OCI-LY7 (cell line): ENCODE data around the gene ETV3L. TPM values are rescaled to one million over a fixed set of nuclear protein-coding genes. Genes with fewer than 3 reads are reported as not detected.

ENCODE experiments used
- BruUV-seq: library from RNA; stranded (reverse); fragments of 400-500 nt; replicated peaks from 2 replicates; lab custom pipeline; 2021; lab: Mats Ljungman, UMichigan
- CTCF ChIA-PET: fragments of 300-600 bp; sonication (Branson Sonifier 250); formaldehyde crosslinking; loops from one replicate; lab custom pipeline; 2022; ENCODE audit warnings: antibody characterized with exemption; ENCODE audit not compliant: unreplicated experiment; lab: Charles Lee
- POLR2A ChIA-PET: fragments of 300-600 bp; sonication (Branson Sonifier 250); formaldehyde crosslinking; loops from one replicate; lab custom pipeline; 2022; ENCODE audit warnings: antibody characterized with exemption; lab: Charles Lee
- DNase-seq: peaks from one replicate; pipeline ENCODE4 v3.0.0-alpha.2; 2015; ENCODE audit warnings: low spot score
- H2AFZ ChIP-seq: fragments of 200-600 bp; sonication (generic), shearing (Covaris generic); 2 replicates; pipeline ENCODE4 v1.6.1; 2014; ENCODE audit warnings: mild to moderate bottlenecking, antibody characterized with exemption, low read length, moderate library complexity
- H3K27ac ChIP-seq: fragments of 200-600 bp; sonication (generic); 2 replicates; pipeline ENCODE4 v1.5.1; 2014; ENCODE audit warnings: mixed run types, low read depth, mild to moderate bottlenecking, moderate library complexity, low read length, inconsistent platforms; ENCODE audit not compliant: poor library complexity, severe bottlenecking
- H3K36me3 ChIP-seq: fragments of 200-600 bp; sonication (generic); 2 replicates; pipeline ENCODE4 v1.6.1; 2014; ENCODE audit warnings: mild to moderate bottlenecking, antibody characterized with exemption, low read length, moderate library complexity, mixed read lengths; ENCODE audit not compliant: insufficient read depth
- H3K4me1 ChIP-seq: fragments of 200-600 bp; sonication (generic); 2 replicates; pipeline ENCODE4 v1.5.1; 2014; ENCODE audit warnings: mild to moderate bottlenecking, low read length; ENCODE audit not compliant: insufficient read depth, poor library complexity, severe bottlenecking
- H3K4me2 ChIP-seq: fragments of 200-600 bp; sonication (generic); 2 replicates; pipeline ENCODE4 v1.6.1; 2014; ENCODE audit warnings: mild to moderate bottlenecking, low read length
- H3K4me3 ChIP-seq: fragments of 200-600 bp; sonication (generic); 2 replicates; pipeline ENCODE4 v1.5.1; 2014; ENCODE audit warnings: mild to moderate bottlenecking, low read depth, low read length; ENCODE audit not compliant: poor library complexity, severe bottlenecking
- H3K79me2 ChIP-seq: fragments of 200-600 bp; sonication (generic); 2 replicates; pipeline ENCODE4 v1.6.1; 2016; ENCODE audit warnings: low read depth, mild to moderate bottlenecking, low read length, moderate library complexity, mixed read lengths; ENCODE audit not compliant: insufficient read depth
- H3K9me2 ChIP-seq: fragments of 200-600 bp; sonication (generic); 2 replicates; pipeline ENCODE4 v1.6.1; 2016; ENCODE audit warnings: mild to moderate bottlenecking, low read length, mixed read lengths; ENCODE audit not compliant: insufficient read depth
- H3K9me3 ChIP-seq: fragments of 200-600 bp; sonication (generic); 2 replicates; pipeline ENCODE4 v1.6.1; 2014; ENCODE audit warnings: mild to moderate bottlenecking, mixed run types, low read length, mixed read lengths
- H4K20me1 ChIP-seq: fragments of 200-600 bp; sonication (generic); 2 replicates; pipeline ENCODE4 v1.6.1; 2014; ENCODE audit warnings: mild to moderate bottlenecking, antibody characterized with exemption, low read length, moderate library complexity, mixed read lengths; ENCODE audit not compliant: insufficient read depth
- EZH2phosphoT487 ChIP-seq: fragments of 200-600 bp; sonication (generic); IDR thresholded peaks from 2 replicates; pipeline ENCODE4 v1.6.1; 2018; ENCODE audit warnings: low read depth, borderline replicate concordance, mild to moderate bottlenecking, mixed run types, antibody characterized with exemption, low read length, moderate library complexity, mixed read lengths
- intact Hi-C: fragments of 100-400 bp; cut with micrococcal nuclease; formaldehyde crosslinking; loops from one replicate; pipeline ENCODE4 v1.10.0; 2022; ENCODE audit not compliant: unreplicated experiment
- total RNA-seq, 2 experiments: library from RNA; depleted of rRNA in 1 of 2; stranded (reverse); fragments of >200 nt in 1 of 2; shearing (Covaris generic) in 1 of 2; gene quantifications; 2 replicates each; pipeline ENCODE4 v1.2.3, GENCODE V29; 2014 to 2022
- TF ChIP-seq, protein P1 (sequence below): fragments of 200-600 bp; sonication (generic); conservative IDR thresholded peaks from 2 replicates; pipeline ENCODE4 v1.5.1; 2014; ENCODE audit warnings: mild to moderate bottlenecking, antibody characterized with exemption, low read length, moderate library complexity, mixed read lengths

ETV3L gene
- total RNA-seq, 2 experiments from 2014 or later, result not detected

DNA sequence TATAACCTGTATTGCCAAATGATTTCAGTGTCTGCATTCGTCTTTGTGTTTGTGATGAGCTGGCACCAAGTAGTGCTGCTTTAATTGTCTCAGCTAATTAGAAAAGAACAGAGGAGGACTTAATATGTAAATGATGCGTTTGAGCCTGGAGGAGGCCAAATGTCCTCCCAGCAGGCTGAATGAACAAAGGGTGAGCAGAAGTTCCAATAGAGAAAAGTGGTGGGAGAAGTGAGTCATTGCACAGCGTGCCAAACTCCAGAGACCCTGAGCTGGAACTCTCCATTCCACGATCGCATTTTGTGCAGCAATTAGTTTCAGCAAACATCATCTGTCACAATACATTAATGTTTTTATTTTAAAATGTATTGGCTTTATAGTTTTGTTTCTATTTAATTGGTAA is 17.9 kb downstream of the ETV3L start:
- no peaks in the 10 kb centered on the region for H3K9me3 ChIP-seq
- H3K27ac ChIP-seq, result no peak overlapping the region
- H4K20me1 ChIP-seq, result no peaks in the 10 kb centered on the region
- ChIA-PET CTCF (interaction anchor here (1.3 kb wide), 1 partner anchor 75 kb away, joined by 3 read pairs; no protein-coding TSS in a partner anchor), POLR2A (interaction anchor here (0.7 to 1.2 kb wide), 2 partner anchors 9 to 75 kb away, joined by 3 read pairs; no protein-coding TSS in a partner anchor)
- H3K4me1 ChIP-seq, result no peaks in the 10 kb centered on the region
- no peak for DNase-seq
- no peak overlapping the region for H2AFZ ChIP-seq
- BruUV-seq, result no TSS peak
- TF ChIP-seq, protein P1, sequence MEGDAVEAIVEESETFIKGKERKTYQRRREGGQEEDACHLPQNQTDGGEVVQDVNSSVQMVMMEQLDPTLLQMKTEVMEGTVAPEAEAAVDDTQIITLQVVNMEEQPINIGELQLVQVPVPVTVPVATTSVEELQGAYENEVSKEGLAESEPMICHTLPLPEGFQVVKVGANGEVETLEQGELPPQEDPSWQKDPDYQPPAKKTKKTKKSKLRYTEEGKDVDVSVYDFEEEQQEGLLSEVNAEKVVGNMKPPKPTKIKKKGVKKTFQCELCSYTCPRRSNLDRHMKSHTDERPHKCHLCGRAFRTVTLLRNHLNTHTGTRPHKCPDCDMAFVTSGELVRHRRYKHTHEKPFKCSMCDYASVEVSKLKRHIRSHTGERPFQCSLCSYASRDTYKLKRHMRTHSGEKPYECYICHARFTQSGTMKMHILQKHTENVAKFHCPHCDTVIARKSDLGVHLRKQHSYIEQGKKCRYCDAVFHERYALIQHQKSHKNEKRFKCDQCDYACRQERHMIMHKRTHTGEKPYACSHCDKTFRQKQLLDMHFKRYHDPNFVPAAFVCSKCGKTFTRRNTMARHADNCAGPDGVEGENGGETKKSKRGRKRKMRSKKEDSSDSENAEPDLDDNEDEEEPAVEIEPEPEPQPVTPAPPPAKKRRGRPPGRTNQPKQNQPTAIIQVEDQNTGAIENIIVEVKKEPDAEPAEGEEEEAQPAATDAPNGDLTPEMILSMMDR, result no peak
- no peak for TF ChIP-seq EZH2phosphoT487
- no peak overlapping the region for H3K4me2 ChIP-seq
- H3K36me3 ChIP-seq, result no peaks in the 10 kb centered on the region
- no peaks in the 10 kb centered on the region for H3K79me2 ChIP-seq
- 0 out of 2 replicates have a peak, but pooled peaks cover 3% of the 10 kb centered on the region for H3K9me2 ChIP-seq
- H3K4me3 ChIP-seq, result no peak overlapping the region
- intact Hi-C loops, result no loop called here

DNA sequence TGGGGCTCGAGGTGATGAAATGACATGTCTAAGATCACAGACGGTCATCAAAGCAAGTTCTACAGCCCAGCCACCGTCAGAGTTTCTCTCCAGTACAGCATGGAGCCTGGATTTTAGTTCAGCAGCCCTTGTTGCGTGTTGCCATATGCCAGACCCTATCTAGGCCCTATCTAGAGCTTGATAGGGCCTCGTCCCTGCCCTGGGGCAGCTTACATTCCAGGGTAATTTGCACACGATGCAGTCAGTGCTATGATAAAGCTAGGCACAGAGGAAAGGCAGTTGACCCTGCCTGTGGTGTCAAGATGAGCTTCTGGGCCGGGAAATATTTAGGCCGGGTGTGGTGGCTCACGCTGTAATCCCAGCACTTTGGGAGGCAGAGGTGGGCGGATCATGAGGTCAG is 18.9 kb downstream of the ETV3L start:
- Histone ChIP-seq H3K9me3 (no peaks in the 10 kb centered on the region), H2AFZ (no peak overlapping the region), H3K4me3 (no peak overlapping the region), H3K4me1 (no peaks in the 10 kb centered on the region), H3K9me2 (0 out of 2 replicates have a peak, but pooled peaks cover 3% of the 10 kb centered on the region), H4K20me1 (no peaks in the 10 kb centered on the region), H3K79me2 (no peaks in the 10 kb centered on the region), H3K4me2 (no peak overlapping the region), H3K27ac (no peak overlapping the region), H3K36me3 (no peaks in the 10 kb centered on the region)
- TF ChIP-seq, protein P1, result no peak
- no peak for TF ChIP-seq EZH2phosphoT487
- intact Hi-C loops, result no loop called here
- CTCF ChIA-PET, result interaction anchor here (1.3 kb wide), 1 partner anchor 76 kb away, joined by 3 read pairs; no protein-coding TSS in a partner anchor
- BruUV-seq, result no TSS peak
- no peak for DNase-seq
- POLR2A ChIA-PET, result interaction anchor here (1.2 kb wide), 1 partner anchor 76 kb away, joined by 3 read pairs; no protein-coding TSS in a partner anchor

DNA sequence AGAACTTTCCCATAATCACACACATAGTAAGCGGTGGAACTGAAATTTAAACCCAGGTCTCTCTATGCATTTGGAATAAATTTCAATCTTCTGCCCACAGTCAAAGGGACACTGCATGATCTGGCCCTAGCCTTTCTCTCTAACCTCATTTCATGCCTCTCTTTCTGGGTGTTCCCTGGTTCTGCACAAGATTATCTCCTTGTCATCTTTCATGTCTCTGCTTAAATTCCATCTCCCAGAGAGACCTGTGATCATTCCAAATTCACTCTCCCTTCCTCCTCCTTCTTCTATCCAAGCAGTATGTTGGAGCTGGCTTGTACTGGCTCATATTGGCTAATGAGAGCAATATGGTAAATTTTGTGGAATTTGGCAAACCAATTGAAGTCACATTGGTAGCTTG is 22.2 kb downstream of the ETV3L start:
- CTCF ChIA-PET, result no interaction called here
- TF ChIP-seq EZH2phosphoT487, result no peak
- TF ChIP-seq, protein P1, result no peak
- intact Hi-C loops, result no loop called here

More for the DNA sequence above, 22.2 kb downstream of the ETV3L start:
- Histone ChIP-seq H3K4me1 (no peaks in the 10 kb centered on the region), H3K9me3 (no peaks in the 10 kb centered on the region), H4K20me1 (no peaks in the 10 kb centered on the region), H3K9me2 (0 out of 2 replicates have a peak, but pooled peaks cover 3% of the 10 kb centered on the region), H3K27ac (no peak overlapping the region), H3K79me2 (no peaks in the 10 kb centered on the region), H3K4me3 (no peak overlapping the region), H2AFZ (no peak overlapping the region), H3K36me3 (no peaks in the 10 kb centered on the region), H3K4me2 (no peak overlapping the region)
- DNase-seq, result no peak
- BruUV-seq, result no TSS peak
- POLR2A ChIA-PET, result no interaction called here
